Fibroblast of the aortic adventitia (primary cell): Measurements from ENCODE around the gene ATG13. TPM values are rescaled to one million over a fixed set of nuclear protein-coding genes. Genes with fewer than 3 reads are reported as not detected.
A peak's percentile ranks its signal among the peaks of the same experiment; 100 is the strongest.
"Not testable (repeated sequence)": the region's sequence is repeated elsewhere in the genome, so short reads cannot be mapped to it uniquely, and the experiment has no call there.

ENCODE experiments used
- DNase-seq: peaks from one replicate; pipeline ENCODE4 v3.0.0-alpha.2; 2010; ENCODE audit warnings: low read depth
- H3K4me3 ChIP-seq: 2 replicates; pipeline ENCODE4 v1.5.1; 2011; ENCODE audit warnings: low read depth, mild to moderate bottlenecking, control low read depth, low read length, moderate library complexity
- CTCF ChIP-seq: IDR thresholded peaks from 2 replicates; pipeline ENCODE4 v1.5.1; 2011; ENCODE audit warnings: mild to moderate bottlenecking, low read length, control low read depth, inconsistent platforms; ENCODE audit not compliant: insufficient read depth
- total RNA-seq: library from RNA; depleted of rRNA; stranded (reverse); fragments of >200 nt; gene quantifications from 2 replicates; pipeline ENCODE4 v1.2.3, GENCODE V29; 2012; ENCODE audit warnings: low replicate concordance

The ATG13 gene
- total RNA-seq, 1 donor, result 58.8 TPM

DNA sequence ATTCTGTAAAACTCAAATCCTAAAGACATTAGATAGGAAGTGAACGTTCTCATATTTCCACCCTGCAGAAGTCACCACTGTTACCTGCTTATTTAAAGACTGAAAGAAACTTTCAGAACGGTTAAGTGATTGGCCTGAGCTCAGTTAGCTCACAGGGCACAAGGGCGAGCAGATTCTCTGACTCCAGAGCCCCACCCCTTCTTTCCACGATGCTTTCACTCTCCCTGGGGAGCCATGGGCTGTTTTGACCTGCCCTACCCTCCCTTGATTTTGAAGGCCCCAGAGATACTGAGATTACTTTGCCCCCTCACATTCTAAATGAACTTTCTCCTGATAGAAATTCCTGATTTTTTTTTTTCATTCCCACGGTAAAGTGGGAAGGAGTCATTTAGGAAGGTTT, 49.2 kb downstream of the ATG13 start:
- TF ChIP-seq CTCF, result no peak
- H3K4me3 ChIP-seq, result no peak overlapping the region
- peak; percentile 31 for DNase-seq

- H3K4me3 ChIP-seq, result no peak overlapping the region
- peak; percentile 25 for DNase-seq
- no peak for TF ChIP-seq CTCF
Measured at GRCh38 chr11:46667043-46667481, 49.7 kb downstream of the ATG13 start.

- TF ChIP-seq CTCF, result no peak
- no peak for DNase-seq
- no peak overlapping the region for H3K4me3 ChIP-seq
Measured at GRCh38 chr11:46668480-46669085, 51.2 kb downstream of the ATG13 start.

GRCh38 chr11:46669711-46670139, 52.4 kb downstream of the ATG13 start:
- peak; percentile 20 for TF ChIP-seq CTCF
- H3K4me3 ChIP-seq, result no peak overlapping the region
- DNase-seq, result no peak

- not testable (repeated sequence) for H3K4me3 ChIP-seq, DNase-seq
Measured at GRCh38 chr11:46670521-46670920, 53.2 kb downstream of the ATG13 start.

DNA sequence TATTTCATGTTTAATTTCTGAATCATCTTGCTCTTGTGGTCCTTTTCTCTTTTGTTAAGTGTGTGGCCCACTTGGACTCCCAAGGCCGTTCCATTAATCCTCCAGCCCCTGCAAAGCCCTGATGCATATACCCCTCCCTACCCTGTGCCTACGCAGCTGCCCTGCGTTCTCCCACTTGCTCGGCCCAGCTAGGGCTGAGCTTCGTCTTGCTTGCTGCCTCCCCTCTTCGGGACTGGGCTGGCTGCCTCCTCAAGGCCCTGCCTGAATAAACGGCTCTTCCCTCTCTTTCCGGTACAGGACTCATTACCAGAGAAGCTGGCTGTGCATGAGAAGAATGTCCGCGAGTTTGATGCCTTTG, 54.6 kb downstream of the ATG13 start:
- H3K4me3 ChIP-seq, result no peak overlapping the region
- DNase-seq, result no peak
- TF ChIP-seq CTCF, result no peak

DNA sequence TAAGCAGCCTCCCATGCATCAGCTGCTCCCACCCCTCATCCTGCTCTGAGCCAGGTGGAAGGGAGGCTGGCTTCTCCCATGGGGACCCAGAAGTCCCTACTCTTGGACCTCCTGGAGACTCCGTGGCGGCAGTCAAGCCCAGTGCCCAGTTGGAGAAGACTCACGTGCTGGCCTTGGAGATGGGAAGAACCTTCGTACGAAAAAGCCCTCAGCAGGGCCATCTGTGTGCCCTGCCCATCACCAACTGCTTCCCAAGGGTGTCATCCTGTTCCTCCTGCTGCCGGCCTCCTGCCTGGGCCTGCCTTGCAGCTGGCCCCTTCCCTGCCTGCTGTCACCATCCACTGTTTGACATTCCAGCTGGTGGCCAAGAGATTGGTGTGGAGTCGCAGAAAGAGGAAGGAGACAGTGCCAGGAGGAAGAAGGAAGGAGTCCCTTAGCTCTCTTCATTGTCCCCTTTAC, 55.1 kb downstream of the ATG13 start:
- DNase-seq, result no peak
- no peak for TF ChIP-seq CTCF
- no peak overlapping the region for H3K4me3 ChIP-seq
